Esophagus muscularis mucosa (tissue), 4 donors: ENCODE measurements around the gene RHO. TPM values are rescaled to one million over a fixed set of nuclear protein-coding genes. Genes with fewer than 3 reads are reported as not detected.
A peak's percentile ranks its signal among the peaks of the same experiment; 100 is the strongest.

Experiments
- DNase-seq: peaks from one replicate; pipeline ENCODE4 v3.0.0-alpha.2; 2017; ENCODE audit errors: extremely low spot score
- H3K27ac ChIP-seq, 4 donors: fragments of 200-600 bp; sonication (generic); replicated peaks in 1 of 4; 1 replicate in 3 of 4; 2 replicates in 1 of 4; pipeline ENCODE4 v1.5.1; 2016 to 2019; ENCODE audit warnings: mild to moderate bottlenecking in 1 of 4
- H3K27me3 ChIP-seq, 4 donors: fragments of 200-600 bp; sonication (generic); one replicate each; pipeline versions ENCODE4 v1.5.1 to v1.6.0; 2016 to 2019
- H3K36me3 ChIP-seq, 4 donors: fragments of 200-600 bp; sonication (generic); one replicate each; pipeline ENCODE4 v1.5.1; 2016 to 2019
- H3K4me1 ChIP-seq, 4 donors: fragments of 200-600 bp; sonication (generic); one replicate each; pipeline ENCODE4 v1.5.1; 2016 to 2019
- H3K4me3 ChIP-seq, 4 donors: fragments of 200-600 bp; sonication (generic); 1 replicate in 2 of 4; 2 replicates in 2 of 4; pipeline ENCODE4 v1.5.1; 2016 to 2019; ENCODE audit warnings: mild to moderate bottlenecking in 4 of 4, moderate library complexity in 1 of 4
- H3K9me3 ChIP-seq, 4 donors: fragments of 200-600 bp; sonication (generic); 1 replicate in 3 of 4; 2 replicates in 1 of 4; pipeline ENCODE4 v1.5.1; 2016 to 2019
- CTCF ChIP-seq, 3 experiments: fragments of 200-600 bp in 2 of 3; fragments of 450-650 bp in 1 of 3; sonication (generic) in 2 of 3; IDR thresholded peaks; one replicate each; pipeline ENCODE4 v1.5.1; 2017 to 2019; ENCODE audit warnings: antibody characterized with exemption in 3 of 3, mild to moderate bottlenecking in 2 of 3, moderate library complexity in 1 of 3
- EP300 ChIP-seq: sonication (generic); formaldehyde crosslinking; IDR thresholded peaks from one replicate; pipeline ENCODE4 v1.6.1; 2017; ENCODE audit warnings: antibody characterized with exemption
- POLR2A ChIP-seq: fragments of 450-650 bp; IDR thresholded peaks from one replicate; pipeline ENCODE4 v1.6.1; 2017; ENCODE audit warnings: antibody characterized with exemption, moderate library complexity, mild to moderate bottlenecking, low read depth
- POLR2AphosphoS5 ChIP-seq, 2 donors: sonication (generic); formaldehyde crosslinking; IDR thresholded peaks; one replicate each; pipeline ENCODE4 v1.6.1; 2017; ENCODE audit warnings: antibody characterized with exemption in 2 of 2
- WGBS: methylation state at CpG from one replicate; pipeline ENCODE4 v1.1.5; 2018; 5-methylcytosine and 5-hydroxymethylcytosine counted together
- intact Hi-C: fragments of 100-400 bp; cut with DNase I; formaldehyde crosslinking; loops from one replicate; pipeline ENCODE4 v1.15.1; 2023
- total RNA-seq, 4 donors: library from RNA; depleted of rRNA; stranded (reverse); fragments of >200 nt; gene quantifications; one replicate each; pipeline versions ENCODE4 v1.1.0 to v1.2.1, GENCODE V29; 2016

Gene RHO
- total RNA-seq, 4 donors from 2014 or later = not detected

- no peaks in the 10 kb centered on the region for H3K9me3 ChIP-seq
- intact Hi-C loops = no loop called here
- WGBS = 91% methylated on average over 10 of the region's 10 CpGs
- H3K4me3 ChIP-seq = no peak overlapping the region
- DNase-seq = no peak
- peak overlapping the region in 2 of 4 donors; percentile 36 to 60 for H3K27ac ChIP-seq
- peaks cover 8 to 90% (median 68%) of the 10 kb centered on the region in 4 donors for H3K36me3 ChIP-seq
- H3K27me3 ChIP-seq = no peaks in the 10 kb centered on the region
- TF ChIP-seq EP300 (no peak), POLR2AphosphoS5 (IDR thresholded peaks at IDR 0.05) (no peak), POLR2A (no peak), CTCF (IDR thresholded peaks at IDR 0.05) (no peak)
- H3K4me1 ChIP-seq = peaks cover 23 to 33% (median 28%) of the 10 kb centered on the region in 4 donors
Measured at GRCh38 chr3:129575997-129576384, 47.6 kb downstream of the RHO start.

- WGBS = 95% methylated on average over 7 of the region's 18 CpGs
- intact Hi-C loops = no loop called here
- Histone ChIP-seq H3K27me3 (no peaks in the 10 kb centered on the region), H3K27ac (peak overlapping the region; percentile 56 to 60 (median 58)), H3K4me1 (peaks cover 23 to 33% (median 28%) of the 10 kb centered on the region in 4 donors), H3K36me3 (peaks cover 8 to 90% (median 67%) of the 10 kb centered on the region in 4 donors), H3K4me3 (no peak overlapping the region), H3K9me3 (no peaks in the 10 kb centered on the region)
- no peak for DNase-seq
- TF ChIP-seq CTCF (IDR thresholded peaks at IDR 0.05) = no peak
- TF ChIP-seq POLR2AphosphoS5 (IDR thresholded peaks at IDR 0.05) = peak; percentile 14 to 50
Measured at GRCh38 chr3:129576514-129577352, 48.3 kb downstream of the RHO start.

- WGBS = 43% methylated on average over 8 of the region's 17 CpGs
Measured at GRCh38 chr3:129577366-129577765, 48.9 kb downstream of the RHO start.

GRCh38 chr3:129577925-129578786 is 49.7 kb downstream of the RHO start:
- 72% methylated on average over 16 of the region's 21 CpGs for WGBS
- H3K27me3 ChIP-seq = no peaks in the 10 kb centered on the region
- DNase-seq = no peak
- peak overlapping the region; percentile 56 to 60 (median 58) for H3K27ac ChIP-seq
- TF ChIP-seq POLR2A (no peak), CTCF (IDR thresholded peaks at IDR 0.05) (no peak), EP300 (no peak), POLR2AphosphoS5 (IDR thresholded peaks at IDR 0.05) (no peak)
- no peak overlapping the region for H3K4me3 ChIP-seq
- H3K4me1 ChIP-seq = peaks cover 23 to 33% (median 28%) of the 10 kb centered on the region in 4 donors
- intact Hi-C loops = no loop called here
- H3K9me3 ChIP-seq = no peaks in the 10 kb centered on the region
- peaks cover 7 to 90% (median 65%) of the 10 kb centered on the region in 4 donors for H3K36me3 ChIP-seq

More at GRCh38 chr3:129577366-129577765, 48.9 kb downstream of the RHO start:
- Histone ChIP-seq H3K36me3 (peaks cover 8 to 90% (median 68%) of the 10 kb centered on the region in 4 donors), H3K27ac (peak overlapping the region; percentile 56 to 60 (median 58)), H3K4me1 (peaks cover 23 to 33% (median 28%) of the 10 kb centered on the region in 4 donors), H3K9me3 (no peaks in the 10 kb centered on the region), H3K4me3 (no peak overlapping the region), H3K27me3 (no peaks in the 10 kb centered on the region)
- no peak for TF ChIP-seq POLR2AphosphoS5 (IDR thresholded peaks at IDR 0.05)
- no peak for TF ChIP-seq CTCF (IDR thresholded peaks at IDR 0.05)
- TF ChIP-seq POLR2A = no peak
- TF ChIP-seq EP300 = no peak
- intact Hi-C loops = no loop called here
- no peak for DNase-seq
